KMS-11 (cell line): Measurements from ENCODE around the gene DCP2.

Source experiments
- H2AFZ ChIP-seq: fragments of 200-600 bp; sonication (generic); 2 replicates; pipeline ENCODE4 v1.6.1; 2016; ENCODE audit warnings: antibody characterized with exemption, mixed run types, low read depth
- H3K27ac ChIP-seq: fragments of 200-600 bp; sonication (generic); 2 replicates; pipeline ENCODE4 v1.6.1; 2016; ENCODE audit warnings: mild to moderate bottlenecking, mixed run types
- H3K27me3 ChIP-seq: fragments of 200-600 bp; sonication (generic); 2 replicates; pipeline ENCODE4 v1.6.1; 2017; ENCODE audit warnings: mild to moderate bottlenecking, low read depth, mixed run types, moderate library complexity; ENCODE audit not compliant: insufficient read depth
- H3K36me3 ChIP-seq: fragments of 200-600 bp; sonication (generic); 2 replicates; pipeline ENCODE4 v1.6.1; 2017; ENCODE audit warnings: mild to moderate bottlenecking, mixed run types; ENCODE audit not compliant: insufficient read depth
- H3K4me1 ChIP-seq: fragments of 200-600 bp; sonication (generic); 2 replicates; pipeline ENCODE4 v1.6.1; 2016; ENCODE audit warnings: mild to moderate bottlenecking, low read depth, mixed run types; ENCODE audit not compliant: poor library complexity, severe bottlenecking
- H3K4me2 ChIP-seq: fragments of 200-600 bp; sonication (generic); 2 replicates; pipeline ENCODE4 v1.7.0; 2016; ENCODE audit warnings: mild to moderate bottlenecking, mixed run types
- H3K4me3 ChIP-seq: fragments of 200-600 bp; sonication (generic); IDR thresholded peaks from 2 replicates; pipeline ENCODE4 v1.6.1; 2017; ENCODE audit warnings: low read depth, low read length, mixed read lengths; ENCODE audit not compliant: insufficient read depth
- H3K79me2 ChIP-seq: fragments of 200-600 bp; sonication (generic); 2 replicates; pipeline ENCODE4 v1.6.1; 2016; ENCODE audit warnings: low read depth, mixed run types; ENCODE audit not compliant: insufficient read depth
- H3K9ac ChIP-seq: fragments of 200-600 bp; sonication (generic); 2 replicates; pipeline ENCODE4 v1.6.1; 2016; ENCODE audit warnings: mild to moderate bottlenecking, mixed run types
- H4K20me1 ChIP-seq: fragments of 200-600 bp; sonication (generic); 2 replicates; pipeline ENCODE4 v1.6.1; 2016; ENCODE audit warnings: mild to moderate bottlenecking, mixed run types; ENCODE audit not compliant: insufficient read depth
- TF ChIP-seq, protein P1 (sequence below): fragments of 200-600 bp; sonication (generic); conservative IDR thresholded peaks from 2 replicates; pipeline ENCODE4 v1.6.1; 2017; ENCODE audit warnings: low read depth, mild to moderate bottlenecking, antibody characterized with exemption, low read length, moderate library complexity, mixed read lengths

Gene DCP2

GRCh38 chr5:113052041-113052795 is 75.6 kb downstream of the DCP2 start:
- Histone ChIP-seq H3K27me3 (no peaks in the 10 kb centered on the region), H4K20me1 (no peaks in the 10 kb centered on the region), H3K4me2 (no peak overlapping the region), H3K79me2 (no peaks in the 10 kb centered on the region), H3K4me3 (no peak overlapping the region), H2AFZ (no peak overlapping the region), H3K36me3 (no peaks in the 10 kb centered on the region), H3K9ac (no peak overlapping the region), H3K4me1 (no peaks in the 10 kb centered on the region), H3K27ac (no peak overlapping the region)
- TF ChIP-seq, protein P1, sequence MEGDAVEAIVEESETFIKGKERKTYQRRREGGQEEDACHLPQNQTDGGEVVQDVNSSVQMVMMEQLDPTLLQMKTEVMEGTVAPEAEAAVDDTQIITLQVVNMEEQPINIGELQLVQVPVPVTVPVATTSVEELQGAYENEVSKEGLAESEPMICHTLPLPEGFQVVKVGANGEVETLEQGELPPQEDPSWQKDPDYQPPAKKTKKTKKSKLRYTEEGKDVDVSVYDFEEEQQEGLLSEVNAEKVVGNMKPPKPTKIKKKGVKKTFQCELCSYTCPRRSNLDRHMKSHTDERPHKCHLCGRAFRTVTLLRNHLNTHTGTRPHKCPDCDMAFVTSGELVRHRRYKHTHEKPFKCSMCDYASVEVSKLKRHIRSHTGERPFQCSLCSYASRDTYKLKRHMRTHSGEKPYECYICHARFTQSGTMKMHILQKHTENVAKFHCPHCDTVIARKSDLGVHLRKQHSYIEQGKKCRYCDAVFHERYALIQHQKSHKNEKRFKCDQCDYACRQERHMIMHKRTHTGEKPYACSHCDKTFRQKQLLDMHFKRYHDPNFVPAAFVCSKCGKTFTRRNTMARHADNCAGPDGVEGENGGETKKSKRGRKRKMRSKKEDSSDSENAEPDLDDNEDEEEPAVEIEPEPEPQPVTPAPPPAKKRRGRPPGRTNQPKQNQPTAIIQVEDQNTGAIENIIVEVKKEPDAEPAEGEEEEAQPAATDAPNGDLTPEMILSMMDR = no peak

- Histone ChIP-seq H3K4me3 (no peak overlapping the region), H2AFZ (no peak overlapping the region), H3K27ac (no peak overlapping the region), H3K36me3 (no peaks in the 10 kb centered on the region), H4K20me1 (no peaks in the 10 kb centered on the region), H3K79me2 (no peaks in the 10 kb centered on the region), H3K9ac (no peak overlapping the region), H3K27me3 (no peaks in the 10 kb centered on the region), H3K4me1 (no peaks in the 10 kb centered on the region), H3K4me2 (no peak overlapping the region)
- TF ChIP-seq, protein P1 = no peak
These were observed 77.0 kb downstream of the DCP2 start for GRCh38 chr5:113053511-113053995.

DNA sequence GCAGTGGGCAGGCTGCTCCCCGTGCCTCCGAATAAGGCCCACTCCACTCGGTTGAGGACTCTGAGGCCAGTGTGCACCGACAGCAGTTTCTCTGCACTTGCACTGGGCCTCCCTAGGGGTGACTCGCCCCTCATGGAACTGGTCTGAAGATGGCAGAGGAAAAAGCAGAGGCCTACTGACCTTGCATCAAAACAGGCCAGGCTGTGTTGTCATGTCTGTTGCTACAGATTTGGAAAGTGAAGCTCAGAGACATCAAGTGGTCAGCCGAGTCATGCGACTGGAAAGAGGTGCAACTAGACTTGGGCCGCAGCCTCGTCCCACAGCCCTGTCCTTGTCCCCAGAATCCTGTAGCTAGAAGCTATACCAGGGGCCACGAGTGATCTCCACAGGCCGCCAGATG is 78.3 kb downstream of the DCP2 start:
- H3K79me2 ChIP-seq = no peaks in the 10 kb centered on the region

DNA sequence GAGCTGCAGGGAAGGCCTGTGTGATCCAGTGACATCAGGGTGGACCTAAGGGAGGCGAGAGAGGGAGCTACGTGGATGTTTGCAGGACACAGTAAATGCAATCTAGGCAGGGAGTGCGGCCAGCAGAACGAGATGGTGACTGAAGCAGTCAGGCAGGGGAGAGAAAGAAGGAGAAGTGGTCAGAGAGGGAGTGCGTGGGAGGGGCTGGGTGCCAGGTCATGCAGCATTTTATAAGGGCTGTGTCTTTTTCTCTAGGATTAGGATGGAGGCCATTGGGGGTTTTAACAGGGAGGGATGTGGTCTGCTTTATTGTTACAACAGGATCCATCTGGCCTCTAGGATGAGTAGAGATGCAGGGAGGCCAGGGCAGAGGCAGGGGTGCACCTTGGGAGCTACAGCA is 80.4 kb downstream of the DCP2 start:
- Histone ChIP-seq H3K4me2 (no peak overlapping the region), H2AFZ (no peak overlapping the region), H4K20me1 (no peaks in the 10 kb centered on the region), H3K36me3 (no peaks in the 10 kb centered on the region), H3K4me1 (peaks cover 3% of the 10 kb centered on the region), H3K27ac (no peak overlapping the region), H3K79me2 (no peaks in the 10 kb centered on the region), H3K27me3 (no peaks in the 10 kb centered on the region), H3K9ac (no peak overlapping the region), H3K4me3 (no peak overlapping the region)
- TF ChIP-seq, protein P1 = no peak

More for the DNA sequence above, 78.3 kb downstream of the DCP2 start:
- Histone ChIP-seq H2AFZ (no peak overlapping the region), H3K9ac (no peak overlapping the region), H3K4me3 (no peak overlapping the region), H3K27me3 (no peaks in the 10 kb centered on the region), H3K36me3 (no peaks in the 10 kb centered on the region), H3K27ac (no peak overlapping the region), H3K4me1 (no peaks in the 10 kb centered on the region), H3K4me2 (no peak overlapping the region), H4K20me1 (no peaks in the 10 kb centered on the region)
- TF ChIP-seq, protein P1 = no peak
